ENCODE measurements around the gene TSPAN3.
A peak's percentile ranks its signal among the peaks of the same experiment; 100 is the strongest.

TSPAN3 gene

DNA sequence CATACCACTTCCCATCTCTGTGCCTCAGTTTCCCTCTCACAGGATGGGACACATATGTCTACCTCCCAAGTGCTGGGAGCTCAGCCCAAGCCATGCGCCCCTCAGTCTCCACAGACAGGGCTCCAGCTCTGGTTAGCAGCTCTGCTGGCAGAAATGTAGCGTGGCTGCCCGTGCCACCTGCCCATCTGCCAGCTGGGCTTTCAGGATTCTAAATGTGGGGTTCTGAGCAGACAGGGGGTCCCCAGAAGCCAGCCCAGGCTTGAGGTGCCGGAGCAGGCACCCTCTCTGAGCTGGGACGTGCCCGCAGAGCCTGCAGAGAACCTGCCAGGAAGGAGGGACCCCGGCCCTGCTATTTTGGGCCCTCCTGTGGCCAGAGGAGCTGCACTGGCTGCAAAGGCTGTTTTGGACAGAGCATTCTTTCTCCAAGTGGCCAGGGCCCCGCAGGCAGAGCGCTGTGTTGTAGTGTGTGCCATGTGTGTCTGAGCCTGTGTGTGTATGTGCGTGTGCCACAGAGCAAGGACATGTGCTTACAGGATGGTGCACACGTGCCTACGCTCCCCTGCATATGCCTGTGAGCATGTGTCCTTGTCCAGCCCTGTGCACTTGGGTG lies 44.3 kb downstream of the TSPAN3 start:
- ChIA-PET POLR2A (interaction anchor here (1.4 kb wide), 1 partner anchor 45 kb away, joined by 3 read pairs; the partner anchor contains the start of gene TSPAN3), CTCF (interaction anchor here (1.7 kb wide), 1 partner anchor 8 kb away, joined by 5 read pairs; no protein-coding TSS in a partner anchor)
- DNase-seq (ENCODE audit: extremely low spot score) = no peak
- TF ChIP-seq LEF1 (IDR thresholded peaks at IDR 0.05; ENCODE audit: borderline replicate concordance) (no peak), BHLHE40 (IDR thresholded peaks at IDR 0.05; ENCODE audit: borderline replicate concordance) (no peak), SP1 (IDR thresholded peaks at IDR 0.05) (no peak), ZNF384 (IDR thresholded peaks at IDR 0.05) (no peak), ELF4 (IDR thresholded peaks at IDR 0.05) (no peak), CTBP1 (IDR thresholded peaks at IDR 0.05; ENCODE audit: borderline replicate concordance) (no peak), FOXM1 (IDR thresholded peaks at IDR 0.05; ENCODE audit: borderline replicate concordance) (no peak)

- DNase-seq (ENCODE audit: extremely low spot score) = no peak
- TF ChIP-seq NFRKB (IDR thresholded peaks at IDR 0.05) = no peak
- no peak for TF ChIP-seq ELF4 (IDR thresholded peaks at IDR 0.05)
- TF ChIP-seq LEF1 (IDR thresholded peaks at IDR 0.05; ENCODE audit: borderline replicate concordance) = no peak
- TF ChIP-seq HDGF (IDR thresholded peaks at IDR 0.05; ENCODE audit: borderline replicate concordance) = no peak
- no peak for TF ChIP-seq CTBP1 (IDR thresholded peaks at IDR 0.05; ENCODE audit: borderline replicate concordance)
- TF ChIP-seq FOXM1 (IDR thresholded peaks at IDR 0.05; ENCODE audit: borderline replicate concordance) = no peak
- POLR2A ChIA-PET = interaction anchor here (1.4 kb wide), 1 partner anchor 45 kb away, joined by 3 read pairs; the partner anchor contains the start of gene TSPAN3
- CTCF ChIA-PET = interaction anchor here (0.9 to 1.7 kb wide), 2 partner anchors 9 to 53 kb away, joined by 3 to 5 read pairs; no protein-coding TSS in a partner anchor
Observed at GRCh38 chr15:77025941-77026411, 44.9 kb downstream of the TSPAN3 start.

GRCh38 chr15:77025083-77025901 lies 45.6 kb downstream of the TSPAN3 start:
- TF ChIP-seq ELF4 (IDR thresholded peaks at IDR 0.05) (no peak), LEF1 (IDR thresholded peaks at IDR 0.05; ENCODE audit: borderline replicate concordance) (no peak), BHLHE40 (IDR thresholded peaks at IDR 0.05; ENCODE audit: borderline replicate concordance) (no peak), FOXA1 (IDR thresholded peaks at IDR 0.05) (no peak), SUZ12 (IDR thresholded peaks at IDR 0.05) (no peak), ZNF384 (IDR thresholded peaks at IDR 0.05) (no peak), TARDBP (IDR thresholded peaks at IDR 0.05) (no peak), ARNT (IDR thresholded peaks at IDR 0.05) (no peak), NFRKB (IDR thresholded peaks at IDR 0.05) (no peak), SP1 (IDR thresholded peaks at IDR 0.05) (no peak), FOXK2 (IDR thresholded peaks at IDR 0.05) (no peak), CTBP1 (IDR thresholded peaks at IDR 0.05; ENCODE audit: borderline replicate concordance) (no peak), PKNOX1 (IDR thresholded peaks at IDR 0.05) (no peak), L3MBTL2 (conservative IDR thresholded peaks at IDR 0.05) (no peak)
- CTCF ChIA-PET = interaction anchor here (0.9 to 1.9 kb wide), 4 partner anchors 10 to 518 kb away, joined by 3 to 7 read pairs (median 4); no protein-coding TSS in a partner anchor
- POLR2A ChIA-PET = interaction anchor here (0.9 kb wide), 1 partner anchor 44 kb away, joined by 3 read pairs; no protein-coding TSS in a partner anchor
- no peak for DNase-seq (ENCODE audit: extremely low spot score)

DNA sequence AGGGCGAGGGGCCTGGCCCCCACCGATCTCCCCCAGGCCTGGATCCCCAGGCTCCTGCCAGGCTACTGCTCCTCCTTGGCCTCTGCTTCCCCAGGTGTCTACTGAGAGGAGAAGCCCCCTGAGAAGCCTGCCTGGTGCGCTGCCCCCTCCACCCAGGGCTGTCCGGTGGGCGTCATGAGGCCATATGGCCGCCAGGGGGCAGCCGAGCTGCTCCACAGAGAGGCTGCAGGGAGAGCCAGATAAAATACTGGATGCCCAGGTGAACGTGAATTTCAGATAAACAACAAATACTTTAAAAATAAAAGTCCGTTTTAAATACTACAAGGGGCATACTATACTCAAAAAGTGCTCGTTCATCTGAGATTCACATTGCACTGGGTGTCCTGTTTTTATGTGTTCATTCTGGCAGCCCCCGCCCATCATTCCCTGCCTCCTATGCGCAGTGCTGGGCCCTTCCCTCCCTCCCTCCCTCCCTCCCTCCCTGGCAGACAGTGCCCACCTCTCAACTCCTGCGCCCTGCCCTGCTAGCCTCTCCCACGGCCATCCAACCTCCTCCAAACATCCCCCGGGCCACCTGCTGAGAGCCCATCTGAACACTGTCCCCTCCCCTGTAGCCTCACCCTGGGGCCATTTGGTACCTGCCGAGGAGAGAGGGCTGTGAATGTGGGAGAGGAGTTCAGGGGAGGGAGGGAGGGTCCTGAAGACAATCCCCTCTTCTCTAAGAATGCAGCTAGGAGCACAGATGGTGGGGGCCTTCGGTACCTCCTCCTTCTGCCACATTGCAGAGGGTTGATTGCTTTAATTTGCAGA lies 46.4 kb downstream of the TSPAN3 start:
- ChIA-PET POLR2A (interaction anchor here (0.9 kb wide), 1 partner anchor 45 kb away, joined by 3 read pairs; no protein-coding TSS in a partner anchor), CTCF (interaction anchor here (0.7 to 1.9 kb wide), 5 partner anchors 13 to 519 kb away, joined by 3 to 7 read pairs (median 4); no protein-coding TSS in a partner anchor)
- DNase-seq (ENCODE audit: extremely low spot score) = peak; percentile 91
- TF ChIP-seq L3MBTL2 (conservative IDR thresholded peaks at IDR 0.05) = no peak
- no peak for TF ChIP-seq ZNF384 (IDR thresholded peaks at IDR 0.05)
- no peak for TF ChIP-seq ELF4 (IDR thresholded peaks at IDR 0.05)
- no peak for TF ChIP-seq NFRKB (IDR thresholded peaks at IDR 0.05)
- TF ChIP-seq FOXK2 (IDR thresholded peaks at IDR 0.05) = no peak
- no peak for TF ChIP-seq SP1 (IDR thresholded peaks at IDR 0.05)
- TF ChIP-seq FOXM1 (IDR thresholded peaks at IDR 0.05; ENCODE audit: borderline replicate concordance) = no peak
- TF ChIP-seq CTBP1 (IDR thresholded peaks at IDR 0.05; ENCODE audit: borderline replicate concordance) = no peak
- no peak for TF ChIP-seq LEF1 (IDR thresholded peaks at IDR 0.05; ENCODE audit: borderline replicate concordance)
- TF ChIP-seq SUZ12 (IDR thresholded peaks at IDR 0.05) = no peak
- no peak for TF ChIP-seq PKNOX1 (IDR thresholded peaks at IDR 0.05)
- TF ChIP-seq TARDBP (IDR thresholded peaks at IDR 0.05) = no peak
- no peak for TF ChIP-seq FOXA1 (IDR thresholded peaks at IDR 0.05)
- no peak for TF ChIP-seq ARNT (IDR thresholded peaks at IDR 0.05)

DNA sequence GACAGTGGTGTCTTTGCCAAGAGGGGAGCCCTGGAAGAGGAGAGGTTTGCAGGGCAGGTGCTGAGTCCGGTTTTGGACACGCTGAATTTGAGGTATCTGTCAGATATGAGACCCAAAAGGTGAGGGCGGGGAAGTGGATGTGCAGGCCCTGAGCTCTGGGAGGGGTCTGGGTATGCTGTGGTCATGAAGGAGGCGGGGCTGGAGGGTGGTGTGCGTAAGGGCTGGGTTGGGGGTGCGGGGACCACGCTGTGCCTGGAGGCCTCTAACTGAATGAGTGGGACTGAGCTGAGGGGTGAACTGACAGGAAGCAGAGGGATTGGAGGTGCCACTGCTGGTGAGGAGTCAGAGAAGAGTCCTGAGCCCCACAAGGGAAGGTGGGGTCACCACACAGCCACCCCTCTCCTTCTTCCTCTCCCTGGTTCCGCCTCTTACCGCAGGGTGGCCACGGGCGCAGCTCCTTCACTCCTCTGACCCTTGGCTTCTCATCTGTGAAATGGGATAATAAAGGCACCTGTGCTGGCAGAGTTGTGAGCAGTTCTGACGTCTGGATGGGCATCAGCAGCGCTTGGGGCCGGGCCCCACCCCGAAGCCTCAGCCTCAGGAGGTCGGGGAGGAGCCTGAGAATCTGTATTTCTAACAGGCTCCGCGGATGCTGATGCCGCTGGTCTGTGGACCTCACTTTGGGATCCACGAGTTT lies 47.2 kb downstream of the TSPAN3 start:
- TF ChIP-seq BHLHE40 (IDR thresholded peaks at IDR 0.05; ENCODE audit: borderline replicate concordance) (no peak), ELF4 (IDR thresholded peaks at IDR 0.05) (no peak), LEF1 (IDR thresholded peaks at IDR 0.05; ENCODE audit: borderline replicate concordance) (no peak), SP1 (IDR thresholded peaks at IDR 0.05) (no peak)
- CTCF ChIA-PET = interaction anchor here (0.7 to 1.9 kb wide), 5 partner anchors 12 to 520 kb away, joined by 3 to 7 read pairs (median 4); no protein-coding TSS in a partner anchor
- POLR2A ChIA-PET = no interaction called here
- DNase-seq (ENCODE audit: extremely low spot score) = no peak
